Inflammatory macrophage (primary cell): Measurements from ENCODE around the gene PPFIA2.

Experiments
- DNase-seq, 2 donors: peaks; one replicate each; pipeline ENCODE4 v3.0.0-alpha.2; 2020 to 2022

PPFIA2 gene

GRCh38 chr12:81543621-81544139, 215.5 kb downstream of the PPFIA2 start:
- DNase-seq: no peak

GRCh38 chr12:81542065-81543010, 216.8 kb downstream of the PPFIA2 start:
- no peak for DNase-seq

GRCh38 chr12:81541121-81541520, 218.0 kb downstream of the PPFIA2 start:
- DNase-seq: no peak

- no peak for DNase-seq
Observed at GRCh38 chr12:81539279-81539678, 219.9 kb downstream of the PPFIA2 start.

GRCh38 chr12:81533054-81533453, 226.1 kb downstream of the PPFIA2 start:
- DNase-seq: no peak

- no peak for DNase-seq
Observed at GRCh38 chr12:81530352-81530751, 228.8 kb downstream of the PPFIA2 start.

GRCh38 chr12:81520064-81520945, 238.8 kb downstream of the PPFIA2 start:
- no peak for DNase-seq

- DNase-seq: no peak
Observed at GRCh38 chr12:81518638-81519037, 240.5 kb downstream of the PPFIA2 start.

GRCh38 chr12:81517296-81517695, 241.9 kb downstream of the PPFIA2 start:
- no peak for DNase-seq

GRCh38 chr12:81502912-81503695, 256.0 kb downstream of the PPFIA2 start:
- no peak for DNase-seq

- DNase-seq: no peak
Observed at GRCh38 chr12:81500788-81501187, 258.4 kb downstream of the PPFIA2 start.

GRCh38 chr12:81499809-81500208, 259.3 kb downstream of the PPFIA2 start:
- DNase-seq: no peak

- no peak for DNase-seq
Observed at GRCh38 chr12:81492131-81492720, 266.9 kb downstream of the PPFIA2 start.

GRCh38 chr12:81472934-81473333, 286.2 kb downstream of the PPFIA2 start:
- no peak for DNase-seq

GRCh38 chr12:81470923-81471322, 288.2 kb downstream of the PPFIA2 start:
- DNase-seq: no peak

GRCh38 chr12:81468206-81468605, 290.9 kb downstream of the PPFIA2 start:
- DNase-seq: no peak

GRCh38 chr12:81465876-81466275, 293.3 kb downstream of the PPFIA2 start:
- DNase-seq: no peak

GRCh38 chr12:81465191-81465590, 294.0 kb downstream of the PPFIA2 start:
- DNase-seq: no peak

GRCh38 chr12:81461163-81461562, 298.0 kb downstream of the PPFIA2 start:
- DNase-seq: no peak

- DNase-seq: peak; percentile 5 to 46
Observed at GRCh38 chr12:81450920-81451739, 308.0 kb downstream of the PPFIA2 start.

GRCh38 chr12:81441629-81442028, 317.5 kb downstream of the PPFIA2 start:
- DNase-seq: no peak
